ENCODE results near the gene CAPN13. TPM values are rescaled to one million over a fixed set of nuclear protein-coding genes. Genes with fewer than 3 reads are reported as not detected.

CAPN13 gene
- total and polyA plus RNA-seq, 2 experiments from 2014 or later: 0.50 to 0.94 TPM

- Histone ChIP-seq H4K20me1 (replicated peaks; ENCODE audit: insufficient read depth) (no peaks in the 10 kb centered on the region), H3K27me3 (ENCODE audit: insufficient read depth) (no peaks in the 10 kb centered on the region), H3K4me1 (ENCODE audit: insufficient read depth) (no peaks in the 10 kb centered on the region), H3K9me2 (ENCODE audit: insufficient read depth) (no peaks in the 10 kb centered on the region), H2AFZ (no peak overlapping the region), H3K4me2 (no peak overlapping the region), H3K36me3 (ENCODE audit: insufficient read depth) (no peaks in the 10 kb centered on the region), H3K4me3 (no peak overlapping the region), H3K79me2 (replicated peaks; ENCODE audit: insufficient read depth) (no peaks in the 10 kb centered on the region), H3K27ac (ENCODE audit: low read depth) (no peak overlapping the region), H3F3A (replicated peaks; ENCODE audit: low read depth) (no peaks in the 10 kb centered on the region)
- ATAC-seq (no peak), DNase-seq (ENCODE audit: low spot score) (peak; percentile 39)
- no peaks in the 10 kb centered on the region for H3K36me3 Mint-ChIP-seq (ENCODE audit: low read depth)
- no peak overlapping the region for H3K4me3 Mint-ChIP-seq
- peaks cover 2% of the 10 kb centered on the region for H3K27me3 Mint-ChIP-seq (ENCODE audit: insufficient read depth, low read depth, poor library complexity)
- H3K9me3 Mint-ChIP-seq: no peaks in the 10 kb centered on the region
- H3K27ac Mint-ChIP-seq: no peak overlapping the region
- H3K4me1 Mint-ChIP-seq: peaks cover 2% of the 10 kb centered on the region; the same call in 1 of the 3 replicates
- no peak for TF ChIP-seq ZNF331 (CRISPR knock-in tag; IDR thresholded peaks at IDR 0.05; ENCODE audit: low read depth)
- no peak for TF ChIP-seq POLR2AphosphoS5 (IDR thresholded peaks at IDR 0.05; ENCODE audit: low read depth)
- TF ChIP-seq EZH2 (IDR thresholded peaks at IDR 0.05; ENCODE audit: low read depth, unreplicated experiment): no peak
- TF ChIP-seq REST (IDR thresholded peaks at IDR 0.05; ENCODE audit: unreplicated experiment): no peak
- TF ChIP-seq CREB1 (CRISPR knock-in tag; IDR thresholded peaks at IDR 0.05; ENCODE audit: low read depth): no peak
These were observed 127.7 kb downstream of the CAPN13 start for GRCh38 chr2:30679426-30680088.

GRCh38 chr2:30678410-30679137 is 128.7 kb downstream of the CAPN13 start:
- H3K27me3 Mint-ChIP-seq (ENCODE audit: insufficient read depth, low read depth, poor library complexity): peaks cover 2% of the 10 kb centered on the region
- ATAC-seq (no peak), DNase-seq (ENCODE audit: low spot score) (no peak)
- Histone ChIP-seq H3K36me3 (ENCODE audit: insufficient read depth) (no peaks in the 10 kb centered on the region), H2AFZ (no peak overlapping the region), H3K4me2 (no peak overlapping the region), H4K20me1 (replicated peaks; ENCODE audit: insufficient read depth) (no peaks in the 10 kb centered on the region), H3K9me2 (ENCODE audit: insufficient read depth) (no peaks in the 10 kb centered on the region), H3K27ac (ENCODE audit: low read depth) (no peak overlapping the region), H3K79me2 (replicated peaks; ENCODE audit: insufficient read depth) (no peaks in the 10 kb centered on the region), H3K4me1 (ENCODE audit: insufficient read depth) (no peaks in the 10 kb centered on the region), H3K27me3 (ENCODE audit: insufficient read depth) (no peaks in the 10 kb centered on the region), H3F3A (replicated peaks; ENCODE audit: low read depth) (no peaks in the 10 kb centered on the region), H3K4me3 (no peak overlapping the region)
- H3K4me1 Mint-ChIP-seq: no peaks in the 10 kb centered on the region
- H3K27ac Mint-ChIP-seq: no peak overlapping the region
- no peaks in the 10 kb centered on the region for H3K9me3 Mint-ChIP-seq
- no peaks in the 10 kb centered on the region for H3K36me3 Mint-ChIP-seq (ENCODE audit: low read depth)
- H3K4me3 Mint-ChIP-seq: no peak overlapping the region
- TF ChIP-seq POLR2AphosphoS5 (IDR thresholded peaks at IDR 0.05; ENCODE audit: low read depth): no peak
- no peak for TF ChIP-seq EZH2phosphoT487 (IDR thresholded peaks at IDR 0.05; ENCODE audit: unreplicated experiment)
- TF ChIP-seq ZNF462 (CRISPR knock-in tag; IDR thresholded peaks at IDR 0.05): no peak
